ENCODE data around the gene FOXC1.

The FOXC1 gene

DNA sequence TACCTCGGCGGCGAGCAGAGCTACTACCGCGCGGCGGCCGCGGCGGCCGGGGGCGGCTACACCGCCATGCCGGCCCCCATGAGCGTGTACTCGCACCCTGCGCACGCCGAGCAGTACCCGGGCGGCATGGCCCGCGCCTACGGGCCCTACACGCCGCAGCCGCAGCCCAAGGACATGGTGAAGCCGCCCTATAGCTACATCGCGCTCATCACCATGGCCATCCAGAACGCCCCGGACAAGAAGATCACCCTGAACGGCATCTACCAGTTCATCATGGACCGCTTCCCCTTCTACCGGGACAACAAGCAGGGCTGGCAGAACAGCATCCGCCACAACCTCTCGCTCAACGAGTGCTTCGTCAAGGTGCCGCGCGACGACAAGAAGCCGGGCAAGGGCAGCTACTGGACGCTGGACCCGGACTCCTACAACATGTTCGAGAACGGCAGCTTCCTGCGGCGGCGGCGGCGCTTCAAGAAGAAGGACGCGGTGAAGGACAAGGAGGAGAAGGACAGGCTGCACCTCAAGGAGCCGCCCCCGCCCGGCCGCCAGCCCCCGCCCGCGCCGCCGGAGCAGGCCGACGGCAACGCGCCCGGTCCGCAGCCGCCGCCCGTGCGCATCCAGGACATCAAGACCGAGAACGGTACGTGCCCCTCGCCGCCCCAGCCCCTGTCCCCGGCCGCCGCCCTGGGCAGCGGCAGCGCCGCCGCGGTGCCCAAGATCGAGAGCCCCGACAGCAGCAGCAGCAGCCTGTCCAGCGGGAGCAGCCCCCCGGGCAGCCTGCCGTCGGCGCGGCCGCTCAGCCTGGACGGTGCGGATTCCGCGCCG lies 994 bp downstream of the FOXC1 start:
- peak; percentile 64 for DNase-seq (ENCODE audit: low read depth)
- peak overlapping the region; percentile 51 for H3K4me3 ChIP-seq (ENCODE audit: low read depth, low read length)
- TF ChIP-seq, protein P1, sequence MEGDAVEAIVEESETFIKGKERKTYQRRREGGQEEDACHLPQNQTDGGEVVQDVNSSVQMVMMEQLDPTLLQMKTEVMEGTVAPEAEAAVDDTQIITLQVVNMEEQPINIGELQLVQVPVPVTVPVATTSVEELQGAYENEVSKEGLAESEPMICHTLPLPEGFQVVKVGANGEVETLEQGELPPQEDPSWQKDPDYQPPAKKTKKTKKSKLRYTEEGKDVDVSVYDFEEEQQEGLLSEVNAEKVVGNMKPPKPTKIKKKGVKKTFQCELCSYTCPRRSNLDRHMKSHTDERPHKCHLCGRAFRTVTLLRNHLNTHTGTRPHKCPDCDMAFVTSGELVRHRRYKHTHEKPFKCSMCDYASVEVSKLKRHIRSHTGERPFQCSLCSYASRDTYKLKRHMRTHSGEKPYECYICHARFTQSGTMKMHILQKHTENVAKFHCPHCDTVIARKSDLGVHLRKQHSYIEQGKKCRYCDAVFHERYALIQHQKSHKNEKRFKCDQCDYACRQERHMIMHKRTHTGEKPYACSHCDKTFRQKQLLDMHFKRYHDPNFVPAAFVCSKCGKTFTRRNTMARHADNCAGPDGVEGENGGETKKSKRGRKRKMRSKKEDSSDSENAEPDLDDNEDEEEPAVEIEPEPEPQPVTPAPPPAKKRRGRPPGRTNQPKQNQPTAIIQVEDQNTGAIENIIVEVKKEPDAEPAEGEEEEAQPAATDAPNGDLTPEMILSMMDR (IDR thresholded peaks at IDR 0.05; ENCODE audit: low read depth, low read length): no peak
- TF ChIP-seq, protein P2, sequence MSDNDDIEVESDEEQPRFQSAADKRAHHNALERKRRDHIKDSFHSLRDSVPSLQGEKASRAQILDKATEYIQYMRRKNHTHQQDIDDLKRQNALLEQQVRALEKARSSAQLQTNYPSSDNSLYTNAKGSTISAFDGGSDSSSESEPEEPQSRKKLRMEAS (IDR thresholded peaks at IDR 0.05; ENCODE audit: low read depth, low read length): no peak
- no peak for TF ChIP-seq MYC (IDR thresholded peaks at IDR 0.05; ENCODE audit: low read depth, low read length)
- TF ChIP-seq POLR2A (IDR thresholded peaks at IDR 0.05; ENCODE audit: extremely low read depth, insufficient read length): no peak

DNA sequence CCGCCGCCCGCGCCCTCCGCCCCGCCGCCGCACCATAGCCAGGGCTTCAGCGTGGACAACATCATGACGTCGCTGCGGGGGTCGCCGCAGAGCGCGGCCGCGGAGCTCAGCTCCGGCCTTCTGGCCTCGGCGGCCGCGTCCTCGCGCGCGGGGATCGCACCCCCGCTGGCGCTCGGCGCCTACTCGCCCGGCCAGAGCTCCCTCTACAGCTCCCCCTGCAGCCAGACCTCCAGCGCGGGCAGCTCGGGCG lies 1.5 kb downstream of the FOXC1 start:
- TF ChIP-seq, protein P2 (IDR thresholded peaks at IDR 0.05; ENCODE audit: low read depth, low read length): no peak
- TF ChIP-seq MYC (IDR thresholded peaks at IDR 0.05; ENCODE audit: low read depth, low read length) (no peak), POLR2A (IDR thresholded peaks at IDR 0.05; ENCODE audit: extremely low read depth, insufficient read length) (no peak)
- TF ChIP-seq, protein P1 (IDR thresholded peaks at IDR 0.05; ENCODE audit: low read depth, low read length): no peak
- no peak overlapping the region for H3K4me3 ChIP-seq (ENCODE audit: low read depth, low read length)
- peak; percentile 68 for DNase-seq (ENCODE audit: low read depth)

DNA sequence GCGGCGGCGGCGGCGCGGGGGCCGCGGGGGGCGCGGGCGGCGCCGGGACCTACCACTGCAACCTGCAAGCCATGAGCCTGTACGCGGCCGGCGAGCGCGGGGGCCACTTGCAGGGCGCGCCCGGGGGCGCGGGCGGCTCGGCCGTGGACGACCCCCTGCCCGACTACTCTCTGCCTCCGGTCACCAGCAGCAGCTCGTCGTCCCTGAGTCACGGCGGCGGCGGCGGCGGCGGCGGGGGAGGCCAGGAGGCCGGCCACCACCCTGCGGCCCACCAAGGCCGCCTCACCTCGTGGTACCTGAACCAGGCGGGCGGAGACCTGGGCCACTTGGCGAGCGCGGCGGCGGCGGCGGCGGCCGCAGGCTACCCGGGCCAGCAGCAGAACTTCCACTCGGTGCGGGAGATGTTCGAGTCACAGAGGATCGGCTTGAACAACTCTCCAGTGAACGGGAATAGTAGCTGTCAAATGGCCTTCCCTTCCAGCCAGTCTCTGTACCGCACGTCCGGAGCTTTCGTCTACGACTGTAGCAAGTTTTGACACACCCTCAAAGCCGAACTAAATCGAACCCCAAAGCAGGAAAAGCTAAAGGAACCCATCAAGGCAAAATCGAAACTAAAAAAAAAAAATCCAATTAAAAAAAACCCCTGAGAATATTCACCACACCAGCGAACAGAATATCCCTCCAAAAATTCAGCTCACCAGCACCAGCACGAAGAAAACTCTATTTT lies 2.0 kb downstream of the FOXC1 start:
- TF ChIP-seq POLR2A (IDR thresholded peaks at IDR 0.05; ENCODE audit: extremely low read depth, insufficient read length) (no peak), MYC (IDR thresholded peaks at IDR 0.05; ENCODE audit: low read depth, low read length) (no peak)
- TF ChIP-seq, protein P2 (IDR thresholded peaks at IDR 0.05; ENCODE audit: low read depth, low read length): no peak
- TF ChIP-seq, protein P1 (IDR thresholded peaks at IDR 0.05; ENCODE audit: low read depth, low read length): no peak
- H3K4me3 ChIP-seq (ENCODE audit: low read depth, low read length): peak overlapping the region; percentile 71
- peak; percentile 67 for DNase-seq (ENCODE audit: low read depth)

DNA sequence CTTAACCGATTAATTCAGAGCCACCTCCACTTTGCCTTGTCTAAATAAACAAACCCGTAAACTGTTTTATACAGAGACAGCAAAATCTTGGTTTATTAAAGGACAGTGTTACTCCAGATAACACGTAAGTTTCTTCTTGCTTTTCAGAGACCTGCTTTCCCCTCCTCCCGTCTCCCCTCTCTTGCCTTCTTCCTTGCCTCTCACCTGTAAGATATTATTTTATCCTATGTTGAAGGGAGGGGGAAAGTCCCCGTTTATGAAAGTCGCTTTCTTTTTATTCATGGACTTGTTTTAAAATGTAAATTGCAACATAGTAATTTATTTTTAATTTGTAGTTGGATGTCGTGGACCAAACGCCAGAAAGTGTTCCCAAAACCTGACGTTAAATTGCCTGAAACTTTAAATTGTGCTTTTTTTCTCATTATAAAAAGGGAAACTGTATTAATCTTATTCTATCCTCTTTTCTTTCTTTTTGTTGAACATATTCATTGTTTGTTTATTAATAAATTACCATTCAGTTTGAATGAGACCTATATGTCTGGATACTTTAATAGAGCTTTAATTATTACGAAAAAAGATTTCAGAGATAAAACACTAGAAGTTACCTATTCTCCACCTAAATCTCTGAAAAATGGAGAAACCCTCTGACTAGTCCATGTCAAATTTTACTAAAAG lies 2.7 kb downstream of the FOXC1 start:
- TF ChIP-seq, protein P2 (IDR thresholded peaks at IDR 0.05; ENCODE audit: low read depth, low read length): no peak
- TF ChIP-seq POLR2A (IDR thresholded peaks at IDR 0.05; ENCODE audit: extremely low read depth, insufficient read length) (no peak), MYC (IDR thresholded peaks at IDR 0.05; ENCODE audit: low read depth, low read length) (no peak)
- TF ChIP-seq, protein P1 (IDR thresholded peaks at IDR 0.05; ENCODE audit: low read depth, low read length): no peak
- H3K4me3 ChIP-seq (ENCODE audit: low read depth, low read length): peak overlapping the region; percentile 71

DNA sequence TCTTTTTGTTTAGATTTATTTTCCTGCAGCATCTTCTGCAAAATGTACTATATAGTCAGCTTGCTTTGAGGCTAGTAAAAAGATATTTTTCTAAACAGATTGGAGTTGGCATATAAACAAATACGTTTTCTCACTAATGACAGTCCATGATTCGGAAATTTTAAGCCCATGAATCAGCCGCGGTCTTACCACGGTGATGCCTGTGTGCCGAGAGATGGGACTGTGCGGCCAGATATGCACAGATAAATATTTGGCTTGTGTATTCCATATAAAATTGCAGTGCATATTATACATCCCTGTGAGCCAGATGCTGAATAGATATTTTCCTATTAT lies 3.2 kb downstream of the FOXC1 start:
- H3K4me3 ChIP-seq (ENCODE audit: low read depth, low read length): peak overlapping the region; percentile 71
- TF ChIP-seq MYC (IDR thresholded peaks at IDR 0.05; ENCODE audit: low read depth, low read length): no peak
- TF ChIP-seq, protein P1 (IDR thresholded peaks at IDR 0.05; ENCODE audit: low read depth, low read length): no peak
- TF ChIP-seq, protein P2 (IDR thresholded peaks at IDR 0.05; ENCODE audit: low read depth, low read length): no peak
- no peak for TF ChIP-seq POLR2A (IDR thresholded peaks at IDR 0.05; ENCODE audit: extremely low read depth, insufficient read length)
- DNase-seq (ENCODE audit: low read depth): peak; percentile 43

More for the DNA sequence above, 2.7 kb downstream of the FOXC1 start:
- DNase-seq (ENCODE audit: low read depth): no peak

All from NB4 (cell line).